GM18873 (cell line): Measurements from ENCODE around the gene IGFBP4.

Source experiments
- ATAC-seq: cut with Tn5 transposase; IDR thresholded peaks from one replicate; pipeline ENCODE4 v1.9.1; 2021; ENCODE audit warnings: mild to moderate bottlenecking, moderate library complexity, moderate number of reproducible peaks; ENCODE audit not compliant: unreplicated experiment, low FRiP score

The IGFBP4 gene

DNA sequence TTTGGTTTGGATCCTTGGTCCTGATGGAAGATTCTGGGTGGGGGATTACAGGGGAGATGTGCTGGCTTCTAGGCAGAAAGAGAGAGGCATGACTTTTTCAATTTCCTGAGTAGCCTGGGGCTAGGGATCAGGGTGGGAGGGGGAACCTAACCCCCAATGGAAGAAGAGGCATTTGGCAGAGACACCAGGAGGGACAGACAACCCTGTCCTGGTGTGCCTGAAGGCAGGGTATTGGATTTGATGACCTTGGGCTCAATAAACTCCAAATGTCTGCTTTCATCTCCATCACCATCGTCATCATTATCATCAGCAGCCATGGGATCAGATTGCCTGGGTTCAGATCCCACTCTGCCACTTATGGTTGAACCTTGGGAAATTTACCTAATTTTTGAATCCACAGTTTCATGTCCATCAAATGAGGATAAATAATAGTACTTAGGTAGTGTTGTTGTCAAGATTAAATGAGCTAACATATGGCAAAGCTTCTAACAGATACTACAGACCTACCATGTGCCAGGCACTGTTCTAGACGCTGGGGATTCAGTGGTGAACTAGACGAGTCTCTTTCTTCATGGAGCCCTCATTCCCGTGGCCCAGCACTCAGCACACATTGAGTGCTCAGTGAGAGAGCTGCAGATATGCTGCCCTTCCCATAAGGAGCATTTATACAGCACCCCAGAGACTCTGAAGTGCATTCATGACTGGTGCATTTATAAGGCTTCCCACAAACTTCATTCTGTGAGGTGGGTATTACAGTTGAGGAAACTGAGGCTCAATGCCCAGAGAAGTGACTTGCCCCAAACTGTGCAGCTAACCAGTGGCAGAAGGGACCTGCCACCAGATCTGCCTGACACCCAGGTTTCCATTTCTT is 26.8 kb downstream of the IGFBP4 start:
- no peak for ATAC-seq

DNA sequence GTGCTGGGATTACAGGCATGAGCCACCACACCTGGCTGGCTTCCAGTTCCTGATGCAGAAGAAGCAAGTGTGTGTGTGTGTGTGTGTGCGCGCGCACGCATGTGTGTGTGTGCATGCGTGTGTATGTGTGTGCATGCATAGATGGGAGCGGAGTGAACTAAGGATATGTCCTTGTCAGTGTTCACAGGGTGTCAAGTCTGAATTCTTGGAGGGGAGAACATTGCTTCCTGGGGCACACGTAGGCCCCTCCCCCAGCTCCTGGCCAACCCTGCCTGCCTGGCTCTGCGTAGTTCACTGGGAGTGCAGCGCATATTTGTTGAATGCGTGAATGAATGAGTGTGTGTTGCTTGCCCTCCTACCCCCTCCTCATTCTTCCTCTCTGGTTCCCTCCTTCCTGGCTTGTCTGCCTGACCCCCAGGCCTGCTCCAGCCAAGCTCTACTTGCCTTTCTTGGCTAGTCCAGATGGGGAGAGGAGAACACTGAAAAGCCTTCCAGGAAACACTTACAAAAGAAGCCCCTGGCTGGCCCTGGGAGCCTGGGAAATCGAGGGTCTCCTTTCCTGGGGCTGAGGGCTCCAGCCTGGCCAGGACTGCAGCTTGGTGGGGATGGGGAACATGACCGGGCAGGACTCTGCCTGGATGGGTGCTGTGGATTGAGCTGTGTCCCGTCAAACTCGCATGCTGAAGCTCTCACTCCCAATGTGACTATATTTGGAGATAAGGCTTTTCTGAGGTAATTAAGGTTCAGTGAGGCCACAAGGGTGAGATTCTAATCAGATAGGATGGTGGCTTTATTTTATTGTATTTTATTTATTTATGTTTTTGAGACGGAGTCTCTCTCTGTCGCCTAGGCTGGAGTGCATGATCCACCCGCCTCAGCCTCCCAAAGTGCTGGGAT is 27.9 kb downstream of the IGFBP4 start:
- ATAC-seq: no peak

DNA sequence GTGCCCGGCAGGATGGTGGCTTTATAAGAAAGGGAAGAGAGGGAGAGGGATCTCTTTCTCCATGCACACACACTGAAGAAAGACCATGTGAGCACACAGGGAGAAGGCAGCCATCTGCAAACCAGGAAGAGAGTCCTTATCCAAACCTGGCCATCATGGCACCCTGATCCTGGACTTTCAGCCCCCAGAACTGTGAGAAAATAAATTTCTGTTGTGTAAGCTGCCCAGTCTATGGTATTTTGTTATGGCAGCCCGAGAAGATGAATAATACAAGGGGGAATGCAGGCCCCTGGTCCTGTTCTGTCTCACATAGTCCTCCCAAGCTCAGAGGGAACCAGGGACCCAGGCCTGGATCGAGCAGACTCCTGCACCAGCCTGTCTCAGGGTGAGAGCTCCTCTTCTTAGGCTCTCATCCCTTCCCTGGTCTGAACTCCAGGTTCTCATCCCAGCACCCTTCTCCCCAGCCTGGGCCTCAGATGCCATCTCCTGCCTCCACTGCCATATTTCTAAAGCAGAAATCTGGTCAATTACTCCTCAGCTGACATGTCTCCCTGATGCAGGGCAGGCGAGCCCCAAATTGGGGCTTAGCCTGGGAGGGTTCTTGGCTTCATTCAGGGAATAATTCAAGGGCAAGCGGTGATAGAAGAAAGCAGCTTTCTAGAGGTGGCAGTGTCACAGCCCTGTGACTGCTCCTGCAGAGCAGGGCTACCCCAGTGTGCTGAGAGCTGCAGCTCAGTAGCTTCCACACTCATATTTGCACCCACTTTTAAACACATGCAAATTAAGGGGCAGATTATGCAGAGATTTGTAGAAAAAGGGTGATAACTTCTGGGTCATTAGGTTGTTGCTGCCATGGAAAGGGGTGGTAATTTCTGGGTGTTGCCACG is 28.8 kb downstream of the IGFBP4 start:
- ATAC-seq: no peak

DNA sequence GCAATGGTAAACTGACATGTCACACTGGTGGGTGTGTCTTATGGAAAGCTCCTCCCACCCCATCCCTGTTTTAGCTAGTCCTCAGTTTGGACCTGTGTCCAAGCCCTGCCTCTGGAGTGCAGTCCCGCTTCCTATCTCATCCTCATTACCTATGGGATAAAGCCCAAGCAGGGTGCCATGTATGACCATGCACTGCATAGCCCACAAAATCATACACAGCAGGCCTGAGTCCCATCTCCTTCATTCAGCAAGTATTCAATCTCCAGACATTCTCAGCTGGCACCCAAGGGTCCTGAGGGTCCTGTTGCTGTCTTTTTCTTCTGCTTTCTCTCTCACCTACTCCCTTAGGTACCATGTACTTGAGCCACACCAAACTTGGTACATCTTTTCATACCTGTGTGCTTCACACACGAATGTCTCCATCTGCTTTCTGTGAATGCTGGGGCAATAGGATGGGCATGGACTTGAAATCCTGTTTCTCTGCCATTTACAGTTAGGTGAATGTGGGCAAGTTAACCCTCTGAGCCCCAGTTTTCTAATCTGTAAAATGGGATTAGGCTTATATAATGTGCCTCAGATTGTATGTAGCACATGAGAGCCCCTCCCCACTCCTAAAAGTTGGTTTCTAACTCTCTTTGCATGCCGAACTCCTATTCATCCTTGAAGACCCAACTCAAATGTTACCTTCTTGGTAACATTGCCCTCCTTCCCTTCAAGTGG is 29.6 kb downstream of the IGFBP4 start:
- ATAC-seq: no peak

DNA sequence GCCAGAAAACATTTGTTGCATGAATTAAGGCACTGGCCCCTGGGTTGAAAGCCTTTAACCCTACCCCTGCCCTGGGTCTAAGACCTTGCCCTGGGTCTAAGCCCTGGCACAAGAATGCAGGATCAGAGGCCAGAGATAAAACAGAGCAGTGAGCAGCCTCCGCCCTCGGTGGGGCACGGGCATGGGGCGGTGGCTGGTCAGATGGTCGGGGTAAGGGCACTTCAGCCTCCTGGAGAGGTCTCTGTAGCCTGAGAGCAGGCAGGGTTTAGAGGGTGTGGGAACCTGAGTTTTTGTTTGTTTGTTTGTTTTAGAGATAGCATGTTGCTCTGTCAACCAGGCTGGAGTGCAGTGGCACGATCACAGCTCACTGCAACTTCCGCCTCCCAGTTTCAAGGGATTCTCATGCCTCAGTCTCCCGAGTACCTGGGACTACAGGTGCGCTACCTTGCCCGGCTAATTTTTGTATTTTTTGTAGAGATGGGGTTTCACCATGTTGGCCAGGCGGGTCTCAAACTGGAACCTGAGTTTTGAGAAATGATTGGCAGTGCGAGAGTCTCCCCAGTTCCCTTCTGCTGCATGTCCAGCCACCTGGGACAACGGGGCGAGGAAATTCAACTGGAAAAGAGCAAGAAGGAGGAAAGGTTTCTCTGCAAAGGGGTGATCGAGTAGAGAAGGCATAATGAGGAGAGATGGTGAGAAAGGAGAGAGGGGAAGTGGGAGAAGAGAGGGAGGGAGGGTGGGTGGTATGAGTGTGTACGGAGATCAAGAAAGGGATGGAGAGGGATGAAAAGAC is 30.5 kb downstream of the IGFBP4 start:
- no peak for ATAC-seq

DNA sequence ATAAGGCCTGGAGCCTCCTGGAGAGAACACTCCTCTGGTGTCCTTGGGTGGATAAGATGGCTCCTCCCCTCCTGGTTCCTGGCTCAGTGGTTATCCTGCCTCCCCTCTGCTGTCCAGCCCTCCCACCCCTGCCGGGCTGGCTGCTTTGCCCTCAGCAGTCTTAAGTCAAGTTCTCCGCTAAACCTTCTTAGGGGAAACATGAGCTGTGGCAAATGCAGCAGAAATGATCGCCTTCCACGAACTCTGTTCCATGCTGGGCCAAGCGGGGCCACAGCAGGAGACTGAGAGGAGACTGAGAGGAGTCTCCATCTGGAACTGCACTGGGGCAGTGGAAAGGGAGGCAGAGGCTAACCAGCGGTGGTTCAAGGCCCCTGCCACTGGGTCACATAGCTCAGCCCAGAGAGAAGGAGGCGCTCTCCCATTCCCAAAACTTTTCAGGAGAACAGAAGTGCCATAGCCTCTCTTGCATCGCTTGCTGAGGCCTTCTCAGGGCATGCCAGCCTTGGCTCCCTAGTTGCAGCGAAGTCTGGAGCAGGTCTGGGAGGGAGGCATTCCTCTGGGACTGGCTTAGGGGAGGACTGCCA is 31.3 kb downstream of the IGFBP4 start:
- no peak for ATAC-seq

DNA sequence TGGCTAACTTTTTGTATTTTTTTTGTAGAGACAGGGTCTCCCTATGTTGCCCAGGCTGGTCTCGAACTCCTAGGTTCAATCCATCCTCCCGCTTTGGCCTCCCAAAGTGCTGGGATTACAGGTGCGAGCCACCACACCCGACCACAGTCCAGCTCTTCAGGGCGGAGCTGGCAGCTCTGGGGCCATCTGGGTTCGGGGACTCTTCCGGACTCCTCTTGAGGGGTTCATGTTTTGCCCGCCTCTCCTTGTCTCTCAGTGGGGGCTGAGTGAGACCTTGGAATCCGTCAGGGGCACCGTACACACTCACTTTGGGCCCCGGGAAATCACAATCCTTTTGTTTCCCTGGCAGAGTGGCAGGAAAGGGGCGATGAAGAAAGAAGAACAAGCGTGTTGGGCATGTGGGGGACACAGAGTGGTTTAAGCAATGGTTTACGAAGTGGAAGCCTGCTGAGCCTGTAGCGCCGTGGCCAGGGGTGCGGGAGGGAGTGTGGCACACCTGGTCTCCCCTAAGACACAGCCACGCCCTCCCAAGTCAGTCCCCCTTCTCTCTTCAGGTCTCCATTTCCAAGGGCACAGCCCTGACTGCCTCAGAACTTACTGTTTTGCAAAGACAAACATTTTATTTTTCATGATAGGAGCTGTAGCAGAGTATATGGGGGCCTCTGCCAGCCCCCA is 32.1 kb downstream of the IGFBP4 start:
- no peak for ATAC-seq

DNA sequence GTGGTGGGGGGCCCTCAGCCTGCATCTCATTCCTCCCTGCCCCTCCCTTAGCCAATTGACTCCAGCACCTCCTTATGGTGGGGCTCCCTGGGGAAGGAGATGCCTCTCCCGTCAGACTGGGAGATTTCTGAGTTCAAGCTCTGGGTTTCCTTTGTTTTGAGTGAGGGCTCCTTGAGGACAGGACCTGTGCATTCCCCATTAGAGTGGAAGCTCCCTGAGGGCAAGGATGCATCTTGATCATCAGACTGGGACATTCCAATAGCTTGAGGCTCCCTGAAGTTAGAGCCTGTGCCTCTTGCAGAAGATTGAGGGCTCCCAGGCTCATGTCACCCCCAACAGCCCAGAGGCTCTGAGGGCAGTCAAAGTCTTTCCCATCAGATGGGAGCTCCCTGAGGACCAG is 34.5 kb downstream of the IGFBP4 start:
- ATAC-seq: no peak

DNA sequence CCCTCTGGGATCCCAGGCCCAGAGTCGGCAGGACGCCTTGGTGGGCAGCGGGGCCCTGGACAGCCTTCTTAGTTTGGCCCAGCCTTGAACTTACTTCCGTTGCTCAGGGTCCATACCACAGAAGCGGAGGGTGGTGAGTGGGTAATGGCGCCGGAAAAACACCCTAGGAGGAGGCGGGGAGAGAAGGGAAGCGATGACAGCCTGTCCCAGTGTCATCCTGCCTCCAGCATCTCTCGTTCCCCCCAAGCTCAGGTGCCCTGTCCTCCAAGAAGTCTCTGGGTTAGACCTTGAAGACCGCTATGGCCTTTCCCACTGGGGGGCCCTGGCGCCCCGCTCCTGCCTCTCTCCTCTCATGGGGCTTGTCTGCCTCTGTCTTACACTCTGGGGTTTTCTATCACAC is 35.2 kb downstream of the IGFBP4 start:
- ATAC-seq: no peak

DNA sequence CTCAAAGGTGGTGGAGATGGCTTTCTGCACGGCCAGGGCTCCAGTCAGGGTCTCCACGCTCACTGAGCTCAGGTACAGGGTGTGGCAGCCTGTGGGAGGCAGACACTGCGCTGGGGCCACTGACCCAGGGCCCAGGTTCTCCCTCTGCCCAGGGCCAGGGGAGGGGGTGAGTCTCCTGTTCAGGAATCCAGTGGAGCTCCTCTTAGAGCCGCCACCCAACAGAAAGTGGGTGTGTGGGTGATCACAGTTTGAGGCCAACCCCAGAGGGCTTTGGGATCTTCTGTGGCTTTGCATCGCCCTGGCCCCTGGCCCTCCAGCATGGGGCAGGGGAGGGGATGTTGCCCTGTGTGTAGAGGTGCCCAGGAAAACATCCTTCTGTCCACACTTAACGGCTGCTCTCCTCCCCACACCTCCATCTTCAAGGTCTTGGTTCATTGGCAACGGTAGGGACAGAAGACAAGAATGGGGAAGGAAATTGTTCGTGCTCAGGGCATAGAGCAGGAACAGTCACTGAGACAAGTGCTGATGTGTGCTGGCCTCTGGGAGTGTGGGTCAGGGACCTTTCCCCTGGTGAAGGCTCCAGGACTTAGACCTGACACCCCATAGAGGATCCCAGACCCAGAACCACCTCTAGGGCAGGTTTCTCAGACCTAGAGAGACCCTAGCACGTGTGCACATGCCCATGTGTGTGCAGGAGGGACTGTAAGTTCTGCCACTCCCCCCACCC is 36.7 kb downstream of the IGFBP4 start:
- no peak for ATAC-seq

DNA sequence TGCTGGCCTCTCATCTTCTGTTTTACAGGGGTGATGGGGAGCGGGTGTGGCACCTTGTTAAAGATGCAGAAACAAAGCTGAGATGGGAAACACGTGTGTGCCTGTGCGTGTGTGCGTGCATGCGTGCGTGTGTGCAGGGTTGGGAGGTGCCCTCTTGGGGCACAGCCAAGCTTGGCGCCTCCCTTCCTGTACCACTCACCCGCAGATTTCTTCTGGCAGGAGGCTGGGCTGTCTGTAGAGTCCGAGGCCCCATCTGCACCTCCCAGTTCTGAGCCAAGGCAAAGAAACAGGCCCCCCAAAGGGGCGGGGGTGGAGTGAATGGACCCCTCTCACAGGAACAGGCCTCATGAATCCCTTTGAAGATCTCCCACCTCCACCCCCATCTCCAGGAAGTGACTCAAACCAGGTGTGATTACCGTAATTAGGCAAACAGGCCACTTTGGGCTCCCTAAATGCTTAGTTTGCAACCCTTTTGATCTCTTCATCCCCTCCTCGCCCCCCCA is 37.3 kb downstream of the IGFBP4 start:
- no peak for ATAC-seq

DNA sequence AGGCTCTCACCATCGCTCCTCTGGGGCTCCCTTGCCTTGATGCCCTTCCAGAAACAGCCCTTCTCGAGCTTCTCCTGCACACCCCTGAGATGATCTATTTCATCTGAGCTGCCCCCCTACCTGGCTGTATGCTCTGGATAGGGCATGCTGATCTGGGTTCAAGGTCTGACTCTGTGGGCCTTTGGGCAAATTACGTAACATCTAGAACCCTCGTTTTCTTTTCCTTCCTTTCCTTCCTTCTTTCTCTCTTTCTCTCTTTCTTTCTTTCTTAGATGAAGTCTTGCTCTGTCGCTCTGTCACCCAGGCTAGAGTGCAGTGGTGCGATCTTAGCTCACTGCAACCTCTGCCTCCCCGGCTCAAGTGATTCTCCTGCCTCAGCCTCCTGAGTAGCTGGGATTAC is 37.9 kb downstream of the IGFBP4 start:
- no peak for ATAC-seq

DNA sequence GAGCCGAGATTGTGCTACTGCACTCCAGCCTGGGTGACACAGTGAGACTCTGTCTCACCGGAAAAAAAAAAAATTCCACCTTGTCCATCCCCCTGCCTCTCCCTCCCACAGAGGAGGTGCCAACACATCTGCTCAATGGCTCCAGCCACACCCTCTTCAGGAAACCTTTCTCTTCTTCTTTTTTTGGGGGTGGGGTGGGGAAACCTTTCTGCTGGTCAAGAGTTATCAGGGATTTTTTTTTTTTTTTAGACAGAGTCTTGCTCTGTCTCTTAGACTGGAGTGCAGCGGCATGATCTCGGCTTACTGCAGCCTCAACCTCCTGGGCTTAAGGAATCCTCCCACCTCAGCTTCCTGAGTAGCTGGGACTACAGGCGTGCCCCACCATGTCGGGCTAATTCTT is 39.5 kb downstream of the IGFBP4 start:
- no peak for ATAC-seq

DNA sequence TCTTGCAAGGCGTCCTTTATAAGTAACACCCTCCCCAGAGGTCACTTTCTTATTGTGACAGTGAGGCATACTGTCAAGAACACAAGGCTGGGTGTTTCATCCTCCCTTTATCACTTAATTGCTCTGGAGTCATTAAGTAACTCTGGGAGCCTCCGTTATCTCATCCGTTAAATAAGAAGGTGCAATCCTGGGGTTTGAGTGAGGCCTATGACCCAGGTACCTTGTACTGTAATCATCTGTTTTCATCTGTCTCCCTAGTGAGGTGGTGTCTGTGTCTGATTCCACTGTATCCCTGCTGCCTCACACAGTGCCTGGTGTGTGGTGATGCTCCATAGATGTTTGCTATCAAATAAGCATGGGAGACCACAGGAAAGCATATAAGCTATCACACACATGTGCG is 40.4 kb downstream of the IGFBP4 start:
- ATAC-seq: no peak

DNA sequence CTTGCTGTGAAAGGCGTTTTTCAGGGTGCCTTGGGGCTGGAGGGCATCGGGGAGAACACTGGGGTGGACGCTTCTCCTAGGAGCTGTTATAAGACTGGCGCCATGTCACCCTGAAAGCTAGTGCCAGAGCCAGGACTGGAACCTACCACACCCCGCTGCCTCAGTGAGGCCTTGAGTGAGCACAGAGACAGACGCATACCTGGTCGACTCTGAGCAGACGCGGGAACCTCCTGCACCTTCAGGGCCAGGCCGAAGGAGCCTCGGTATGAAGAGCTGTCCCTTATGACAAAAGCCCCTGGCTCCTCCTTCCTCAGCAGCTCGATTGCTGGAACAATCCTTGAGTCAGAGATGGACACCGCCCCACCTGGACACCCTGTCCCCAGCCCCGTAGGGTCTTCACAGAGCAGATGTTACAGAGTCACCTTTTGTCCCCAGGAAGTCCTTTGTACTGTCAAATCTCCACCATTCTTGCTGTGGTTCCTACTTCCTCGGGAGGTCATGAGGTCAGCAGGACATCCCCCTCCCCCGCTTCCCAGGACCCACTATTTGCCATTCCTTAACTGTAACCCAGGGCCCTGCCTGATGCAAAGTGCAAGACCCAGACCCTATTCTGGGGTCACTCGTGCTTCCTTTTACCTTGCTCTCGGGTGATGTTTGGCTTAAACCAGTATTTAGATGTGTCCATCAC is 41.2 kb downstream of the IGFBP4 start:
- ATAC-seq: no peak

DNA sequence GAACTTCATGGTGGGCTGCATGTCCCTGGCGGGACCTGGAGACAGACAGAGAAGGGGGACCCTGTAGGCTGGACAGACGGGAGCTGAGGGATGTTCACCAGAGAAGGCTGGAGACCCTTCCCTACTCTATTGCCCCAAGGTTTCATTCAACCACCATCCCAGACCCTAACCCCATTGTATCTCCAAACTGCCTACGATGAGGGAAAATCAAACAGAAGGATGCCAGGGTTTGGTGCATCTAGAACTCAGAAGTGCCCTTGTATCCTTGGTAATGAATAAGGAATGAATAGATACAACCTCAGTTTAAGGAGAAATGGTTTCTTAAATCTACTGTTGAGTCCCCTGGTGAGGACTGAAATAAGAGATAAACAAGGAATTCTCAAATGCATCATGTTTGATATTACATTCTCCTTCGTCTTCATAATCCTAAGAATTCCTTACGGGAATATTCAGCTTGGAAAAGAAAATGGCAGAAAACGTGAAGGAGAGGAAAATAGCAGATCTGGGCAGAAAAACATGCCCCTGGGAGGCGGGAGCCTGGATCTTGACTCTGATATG is 41.8 kb downstream of the IGFBP4 start:
- no peak for ATAC-seq
